ENCODE measurements around the gene MAP7. TPM values are rescaled to one million over a fixed set of nuclear protein-coding genes. Genes with fewer than 3 reads are reported as not detected.
A peak's percentile ranks its signal among the peaks of the same experiment; 100 is the strongest.
"Not testable (repeated sequence)": the region's sequence is repeated elsewhere in the genome, so short reads cannot be mapped to it uniquely, and the experiment has no call there.

Gene MAP7
- total and polyA plus RNA-seq, 2 of the 13 experiments (the other 11 are each of a cell fraction or from before 2014, with no cell fraction given), result 0.04 TPM; not detected in 1

GRCh38 chr6:136586295-136586694, 36.1 kb upstream of the MAP7 start:
- 7% methylated on average over 4 of the region's 4 CpGs for WGBS (ENCODE audit: low lambda C conversion rate)
- DNase-seq (ENCODE audit: low spot score), result no peak
- POLR2A ChIA-PET, result no interaction called here
- Histone ChIP-seq H3K9me3 (ENCODE audit: low read length) (no peaks in the 10 kb centered on the region), H3K27me3 (ENCODE audit: control insufficient read depth in 1 of 2, insufficient read depth in 2 of 2, low read length in 2 of 2) (no peaks in the 10 kb centered on the region; a peak in 1 of 5 replicates), H3K27ac (ENCODE audit: extremely low read length, insufficient read depth, low read length) (no peak overlapping the region), H4K20me1 (ENCODE audit: insufficient read depth, low read length) (no peaks in the 10 kb centered on the region), H3K79me2 (ENCODE audit: insufficient read depth, low read length) (no peaks in the 10 kb centered on the region), H2AFZ (ENCODE audit: low read length) (no peak overlapping the region), H3K4me1 (ENCODE audit: insufficient read depth, low read length) (no peaks in the 10 kb centered on the region), H3K36me3 (replicated peaks in 1 of 2; ENCODE audit: control insufficient read depth in 1 of 2, insufficient read depth in 2 of 2, low read length in 2 of 2) (no peaks in the 10 kb centered on the region), H3K4me3 (replicated peaks in 1 of 3; ENCODE audit: insufficient read depth in 1 of 3, low read depth in 2 of 3, low read length in 3 of 3) (no peak overlapping the region), H3K9ac (ENCODE audit: insufficient read depth, low read depth, low read length) (no peak overlapping the region), H3K4me2 (ENCODE audit: low read depth, low read length) (no peak overlapping the region)
- BruUV-seq (replicated peaks), result no TSS peak
- FAIRE-seq, result no peak
- intact Hi-C loops (cut with micrococcal nuclease; ENCODE audit: unreplicated experiment) (loop anchor here (10.0 kb wide), 1 partner anchor 209 kb away; the partner anchor contains the start of gene MAP3K5), in situ Hi-C loops (cut with HindIII; ENCODE audit: extremely low pct_ligation_motif_present, low pct_unique_long_range_greater_than_20kb) (no loop called here)
- CTCF ChIA-PET (ENCODE audit: low intra/inter-chr PET ratio, low total read pairs), result no interaction called here
- TF ChIP-seq MAFK (conservative IDR thresholded peaks at IDR 0.05 in 1 of 2, IDR thresholded peaks at IDR 0.05 in 1 of 2; ENCODE audit: low read length in 2 of 2), result 0 out of 4 replicates have a peak, but pooled peaks of 1 of the 2 experiments have one; percentile 1
- TF ChIP-seq BCL6 (CRISPR knock-in tag; IDR thresholded peaks at IDR 0.05), result no peak
- peak; percentile 86 for TF ChIP-seq ATF7 (IDR thresholded peaks at IDR 0.05)
- no peak for TF ChIP-seq ATF7 (CRISPR knock-in tag; IDR thresholded peaks at IDR 0.05)
- TF ChIP-seq MAFF (IDR thresholded peaks at IDR 0.05; ENCODE audit: low read depth, low read length), result 0 out of 2 replicates have a peak, but pooled peaks have one; percentile 1
- peak; percentile 75 for TF ChIP-seq CREB1 (IDR thresholded peaks at IDR 0.05)
- TF ChIP-seq CREB1 (CRISPR knock-in tag; IDR thresholded peaks at IDR 0.05), result no peak
- ATAC-seq, result no peak

GRCh38 chr6:136585523-136585922, 35.3 kb upstream of the MAP7 start:
- H2AFZ ChIP-seq (ENCODE audit: low read length); BruUV-seq (replicated peaks); DNase-seq (ENCODE audit: low spot score); in situ Hi-C loops (cut with HindIII; ENCODE audit: extremely low pct_ligation_motif_present, low pct_unique_long_range_greater_than_20kb); POLR2A ChIA-PET; FAIRE-seq; H3K36me3 ChIP-seq (replicated peaks in 1 of 2; ENCODE audit: control insufficient read depth in 1 of 2, insufficient read depth in 2 of 2, low read length in 2 of 2); H4K20me1 ChIP-seq (ENCODE audit: insufficient read depth, low read length); H3K9me3 ChIP-seq (ENCODE audit: low read length); H3K27ac ChIP-seq (ENCODE audit: extremely low read length, insufficient read depth, low read length); H3K9ac ChIP-seq (ENCODE audit: insufficient read depth, low read depth, low read length); H3K27me3 ChIP-seq (ENCODE audit: control insufficient read depth in 1 of 2, insufficient read depth in 2 of 2, low read length in 2 of 2); ATAC-seq; H3K4me3 ChIP-seq (replicated peaks in 1 of 3; ENCODE audit: insufficient read depth in 1 of 3, low read depth in 2 of 3, low read length in 3 of 3); H3K4me2 ChIP-seq (ENCODE audit: low read depth, low read length); CTCF ChIA-PET (ENCODE audit: low intra/inter-chr PET ratio, low total read pairs); H3K4me1 ChIP-seq (ENCODE audit: insufficient read depth, low read length); H3K79me2 ChIP-seq (ENCODE audit: insufficient read depth, low read length): not testable (repeated sequence)
- WGBS (ENCODE audit: low lambda C conversion rate), result 22% methylated on average over 2 of the region's 2 CpGs
- intact Hi-C loops (cut with micrococcal nuclease; ENCODE audit: unreplicated experiment), result loop anchor here (10.0 kb wide), 1 partner anchor 209 kb away; the partner anchor contains the start of gene MAP3K5

GRCh38 chr6:136584290-136584689, 34.1 kb upstream of the MAP7 start:
- FAIRE-seq; H3K27me3 ChIP-seq (ENCODE audit: control insufficient read depth in 1 of 2, insufficient read depth in 2 of 2, low read length in 2 of 2); DNase-seq (ENCODE audit: low spot score); H3K9ac ChIP-seq (ENCODE audit: insufficient read depth, low read depth, low read length); H2AFZ ChIP-seq (ENCODE audit: low read length); H3K27ac ChIP-seq (ENCODE audit: extremely low read length, insufficient read depth, low read length); H4K20me1 ChIP-seq (ENCODE audit: insufficient read depth, low read length); CTCF ChIA-PET (ENCODE audit: low intra/inter-chr PET ratio, low total read pairs); ATAC-seq; H3K79me2 ChIP-seq (ENCODE audit: insufficient read depth, low read length); H3K36me3 ChIP-seq (replicated peaks in 1 of 2; ENCODE audit: control insufficient read depth in 1 of 2, insufficient read depth in 2 of 2, low read length in 2 of 2); H3K9me3 ChIP-seq (ENCODE audit: low read length); BruUV-seq (replicated peaks); H3K4me3 ChIP-seq (replicated peaks in 1 of 3; ENCODE audit: insufficient read depth in 1 of 3, low read depth in 2 of 3, low read length in 3 of 3); in situ Hi-C loops (cut with HindIII; ENCODE audit: extremely low pct_ligation_motif_present, low pct_unique_long_range_greater_than_20kb); POLR2A ChIA-PET; H3K4me2 ChIP-seq (ENCODE audit: low read depth, low read length); H3K4me1 ChIP-seq (ENCODE audit: insufficient read depth, low read length): not testable (repeated sequence)
- intact Hi-C loops (cut with micrococcal nuclease; ENCODE audit: unreplicated experiment), result loop anchor here (10.0 kb wide), 1 partner anchor 211 kb away; the partner anchor contains the start of gene MAP3K5
- 2% methylated on average over 5 of the region's 5 CpGs for WGBS (ENCODE audit: low lambda C conversion rate)

Measured in HepG2 (cell line).